ENCODE measurements around the gene IRF1. TPM values are rescaled to one million over a fixed set of nuclear protein-coding genes. Genes with fewer than 3 reads are reported as not detected.

IRF1 gene
- total and polyA plus RNA-seq, 2 of the 8 experiments (the other 6 are each of a cell fraction or from before 2014, with no cell fraction given): 4.0 to 8.5 TPM

DNA sequence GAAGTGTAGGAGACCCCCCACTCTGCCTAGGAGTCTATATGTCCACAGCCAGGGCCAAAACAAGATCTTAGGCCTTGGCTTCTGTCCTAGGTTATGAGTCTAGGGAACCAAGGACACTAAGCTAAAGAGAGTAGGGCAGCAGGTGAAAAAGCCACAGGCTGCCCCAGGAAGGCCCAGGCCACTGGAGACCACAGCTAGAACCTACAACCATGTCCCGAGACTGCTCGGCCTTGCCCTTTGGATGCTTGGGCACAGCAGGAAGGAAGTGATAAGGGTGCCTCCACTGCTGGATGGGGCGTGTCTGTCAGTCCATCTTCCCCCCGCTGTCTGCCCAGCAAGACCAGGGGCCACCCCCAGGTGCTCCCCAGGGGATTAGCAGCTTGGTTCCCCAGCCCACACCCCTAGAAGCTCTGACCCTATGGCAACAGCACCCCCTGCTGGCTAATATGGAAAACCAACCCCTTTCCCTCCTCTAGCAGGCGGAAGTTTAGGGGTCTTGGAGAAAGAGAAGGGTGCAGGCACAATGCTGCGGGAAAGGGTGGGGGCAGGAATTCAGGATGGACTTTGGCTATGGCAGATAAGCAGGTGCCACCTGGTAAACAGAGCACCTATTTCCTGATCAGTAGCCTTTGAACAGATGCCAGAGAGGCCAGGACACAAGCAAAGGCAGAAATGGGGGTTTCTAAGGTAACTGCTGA is 10.5 kb upstream of the IRF1 start:
- no peaks in the 10 kb centered on the region for H4K20me1 ChIP-seq (replicated peaks in 1 of 2; ENCODE audit: control insufficient read depth in 1 of 2, insufficient read depth in 2 of 2, low read length in 2 of 2)
- H3K4me2 ChIP-seq (ENCODE audit: insufficient read depth in 1 of 2, low read depth in 2 of 2, low read length in 2 of 2): no peak overlapping the region
- no peak for FAIRE-seq
- no peak overlapping the region for H3K56ac ChIP-seq (replicated peaks; ENCODE audit: insufficient read length, low read depth, low read length)
- H2BK12ac ChIP-seq (ENCODE audit: low read depth, low read length): no peak overlapping the region; the same call in 1 of the 2 replicates
- no peak overlapping the region for H3K4me3 ChIP-seq (ENCODE audit: extremely low read depth in 1 of 4, insufficient read depth in 2 of 4, low read depth in 3 of 4, low read length in 4 of 4)
- H2AK5ac ChIP-seq (ENCODE audit: low read depth, low read length): no peak overlapping the region
- no peak overlapping the region for H4K91ac ChIP-seq (replicated peaks; ENCODE audit: insufficient read length, low read length)
- no peak overlapping the region for H3K18ac ChIP-seq (ENCODE audit: extremely low read depth, low read length)
- no peak overlapping the region for H2BK20ac ChIP-seq (ENCODE audit: low read length)
- no peaks in the 10 kb centered on the region for H3K36me3 ChIP-seq (ENCODE audit: control insufficient read depth in 2 of 4, insufficient read depth in 4 of 4, low read length in 3 of 4)
- DNase-seq (ENCODE audit: low read depth in 1 of 2, low spot score in 2 of 2): peak in 1 of 2 experiments; percentile 81
- H3K79me2 ChIP-seq (ENCODE audit: control insufficient read depth in 1 of 2, insufficient read depth in 2 of 2, low read length in 2 of 2): no peaks in the 10 kb centered on the region
- H2BK120ac ChIP-seq (replicated peaks; ENCODE audit: low read depth, low read length): no peak overlapping the region
- ChIA-PET CTCF (ENCODE audit: partially characterized antibody) (interaction anchor here (0.7 to 19.9 kb wide), 44 partner anchors 10 to 481 kb away, joined by 3 to 353 read pairs (median 5); partner anchors contain the start of genes IRF1 and SLC22A5), POLR2A (ENCODE audit: partially characterized antibody) (interaction anchor here (0.7 to 3.4 kb wide), 6 partner anchors 10 to 114 kb away, joined by 3 to 13 read pairs (median 4); partner anchors contain the start of gene IRF1)
- TF ChIP-seq CTBP2 (IDR thresholded peaks at IDR 0.05; ENCODE audit: borderline replicate concordance, insufficient read depth, insufficient read length, low read length) (no peak), RAD21 (IDR thresholded peaks at IDR 0.05 in 1 of 2, conservative IDR thresholded peaks at IDR 0.05 in 1 of 2; ENCODE audit: low read depth in 2 of 2, low read length in 2 of 2) (peak; percentile 92 to 94), CTCF (IDR thresholded peaks at IDR 0.05; ENCODE audit: control extremely low read depth in 1 of 3, insufficient read depth in 1 of 3, low read depth in 1 of 3, low read length in 3 of 3) (peak in 2 of 3 experiments; percentile 82 to 89; a peak in 3 of 4 replicates), JUN (IDR thresholded peaks at IDR 0.05; ENCODE audit: low read depth, low read length) (no peak), FOSL1 (IDR thresholded peaks at IDR 0.05; ENCODE audit: insufficient read depth, low read depth, low read length) (no peak)
- H2AFZ ChIP-seq (ENCODE audit: low read length): no peak overlapping the region
- H3K14ac ChIP-seq (ENCODE audit: insufficient read length): no peak overlapping the region
- no peak overlapping the region for H4K8ac ChIP-seq (ENCODE audit: extremely low read depth, insufficient read depth, low read length)
- H3K4me1 ChIP-seq (replicated peaks in 1 of 4; ENCODE audit: control insufficient read depth in 3 of 4, insufficient read depth in 4 of 4, low read length in 3 of 4): peaks cover 0 to 7% (median 3%) of the 10 kb centered on the region in 4 experiments; a peak in 3 of 7 replicates
- H4K5ac ChIP-seq (ENCODE audit: insufficient read length, low read depth, low read length): no peak overlapping the region
- H2BK5ac ChIP-seq (ENCODE audit: low read depth, low read length): 0 out of 2 replicates have a peak overlapping the region, but pooled peaks have one; percentile 8
- H3K9ac ChIP-seq (replicated peaks in 1 of 4; ENCODE audit: extremely low read depth in 1 of 4, low read depth in 3 of 4, low read length in 3 of 4): no peak overlapping the region
- H2BK15ac ChIP-seq (ENCODE audit: low read length): peak overlapping the region; percentile 6; the same call in 1 of the 2 replicates
- 57% methylated on average over 3 of the region's 6 CpGs; no CpG with 5 or more reads in 1 of the 2 experiments for WGBS, 2 experiments (ENCODE audit: extremely low coverage in 1 of 2, insufficient coverage in 1 of 2, insufficient read length in 1 of 2, insufficient replicate concordance in 2 of 2, low coverage in 1 of 2, low lambda C conversion rate in 2 of 2, missing lambda C conversion rate in 1 of 2)
- H3K27me3 ChIP-seq (replicated peaks in 1 of 4; ENCODE audit: control insufficient read depth in 3 of 4, extremely low read depth in 1 of 4, insufficient read depth in 3 of 4, low read length in 3 of 4): no peaks in the 10 kb centered on the region
- no peaks in the 10 kb centered on the region for H3K79me1 ChIP-seq (ENCODE audit: low read depth, low read length)
- no peak overlapping the region for H3K23ac ChIP-seq (ENCODE audit: insufficient read length)
- H3K23me2 ChIP-seq (ENCODE audit: low read depth, low read length): peaks cover 8% of the 10 kb centered on the region; the same call in 1 of the 2 replicates
- no peak overlapping the region for H3K27ac ChIP-seq (ENCODE audit: low read depth, low read length)
- H3K4ac ChIP-seq (replicated peaks; ENCODE audit: insufficient read length, low read depth, low read length): no peak overlapping the region
- no peaks in the 10 kb centered on the region for H3K9me3 ChIP-seq (ENCODE audit: insufficient read depth in 2 of 2, low read depth in 1 of 2, low read length in 1 of 2)

Measured in H1 (cell line).